ENCODE measurements around the gene SF3B3. TPM values are rescaled to one million over a fixed set of nuclear protein-coding genes. Genes with fewer than 3 reads are reported as not detected.

Gene SF3B3
- polyA plus RNA-seq, 1 of the 3 experiments (the other 2 are of a cell fraction): 81.7 TPM

DNA sequence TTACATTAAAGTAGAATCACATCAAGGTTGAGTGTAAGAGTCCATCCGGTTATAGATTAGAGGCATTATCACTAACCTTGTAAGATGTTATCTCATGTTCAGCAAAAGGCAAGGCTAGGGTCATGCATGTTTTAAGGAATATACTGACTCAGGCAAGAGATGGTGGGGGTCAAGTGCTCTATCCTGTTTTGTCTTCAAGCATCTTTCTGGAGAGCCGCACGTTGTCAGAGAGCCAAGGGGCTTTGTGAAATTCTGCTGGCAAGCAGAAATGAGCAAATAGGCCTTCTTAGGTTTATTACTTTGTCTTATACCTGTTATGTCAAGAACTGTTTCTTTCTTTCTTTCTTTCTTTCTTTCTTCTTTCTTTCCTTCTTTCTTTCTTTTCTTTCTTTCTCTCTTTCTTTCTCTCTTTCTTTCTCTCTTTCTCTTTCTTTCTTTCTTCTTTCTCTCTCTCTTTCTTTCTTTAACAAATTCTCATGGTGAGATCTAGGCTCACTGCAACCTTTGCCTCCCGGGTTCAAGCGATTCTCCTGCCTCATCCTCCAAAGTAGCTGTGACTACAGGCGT is 75.4 kb downstream of the SF3B3 start:
- CTCF ChIA-PET: no interaction called here
- 86% methylated on average over 6 of the region's 6 CpGs for WGBS (ENCODE audit: low lambda C conversion rate)
- no peak for DNase-seq

DNA sequence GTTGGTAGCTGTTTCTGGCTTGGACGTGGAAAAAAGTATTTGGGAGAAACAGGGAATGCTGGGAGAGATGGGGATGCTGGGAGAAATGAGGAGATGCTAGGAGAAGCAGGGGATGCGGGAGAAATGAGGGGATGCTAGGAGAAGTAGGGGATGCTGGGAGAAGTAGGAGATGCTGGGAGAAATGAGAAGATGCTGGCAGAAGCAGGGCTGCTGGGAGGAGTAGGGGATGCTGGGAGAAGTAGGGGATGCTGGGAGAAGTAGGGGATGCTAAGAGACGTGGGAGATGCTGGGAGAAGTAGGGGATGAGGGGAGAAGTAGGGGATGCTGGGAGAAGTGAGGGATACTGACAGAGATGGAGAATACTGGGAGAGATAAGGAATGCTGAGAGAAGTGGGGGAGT is 77.1 kb downstream of the SF3B3 start:
- Histone ChIP-seq H2AFZ (ENCODE audit: low read depth) (no peak overlapping the region), H3K79me2 (ENCODE audit: insufficient read depth) (no peaks in the 10 kb centered on the region), H3K4me3 (ENCODE audit: low read depth in 2 of 2, low read length in 1 of 2) (no peak overlapping the region), H4K20me1 (ENCODE audit: insufficient read depth) (no peaks in the 10 kb centered on the region), H3K27me3 (ENCODE audit: insufficient read depth) (no peaks in the 10 kb centered on the region), H3K4me1 (ENCODE audit: control insufficient read depth in 1 of 2, insufficient read depth in 2 of 2, low read depth in 1 of 2, low read length in 1 of 2) (no peaks in the 10 kb centered on the region), H3K9ac (no peak overlapping the region), H3K9me3 (no peaks in the 10 kb centered on the region), H3F3A (replicated peaks; ENCODE audit: insufficient read depth) (no peaks in the 10 kb centered on the region), H3K36me3 (replicated peaks in 1 of 2; ENCODE audit: control insufficient read depth in 1 of 2, insufficient read depth in 2 of 2, low read length in 1 of 2) (no peaks in the 10 kb centered on the region), H3K27ac (ENCODE audit: low read depth in 2 of 2, low read length in 1 of 2) (no peak overlapping the region), H3K4me2 (no peak overlapping the region), H3K9me2 (no peaks in the 10 kb centered on the region)
- POLR2A ChIA-PET: no interaction called here
- TF ChIP-seq EP300 (IDR thresholded peaks at IDR 0.05; ENCODE audit: borderline replicate concordance in 1 of 2, low read depth in 1 of 2, low read length in 1 of 2) (no peak), ELF1 (IDR thresholded peaks at IDR 0.05) (no peak), NRF1 (IDR thresholded peaks at IDR 0.05; ENCODE audit: low read depth, low read length) (no peak), TAF1 (IDR thresholded peaks at IDR 0.05; ENCODE audit: borderline replicate concordance, low read depth, low read length) (no peak), NFIC (IDR thresholded peaks at IDR 0.05; ENCODE audit: borderline replicate concordance) (no peak), POLR2AphosphoS5 (IDR thresholded peaks at IDR 0.05; ENCODE audit: low read depth, low read length) (no peak), MEF2A (IDR thresholded peaks at IDR 0.05; ENCODE audit: borderline replicate concordance, low read depth) (no peak), FOXM1 (IDR thresholded peaks at IDR 0.05; ENCODE audit: low read depth) (no peak), YY1 (IDR thresholded peaks at IDR 0.05; ENCODE audit: low read depth) (no peak), JUND (IDR thresholded peaks at IDR 0.05) (no peak), RXRA (IDR thresholded peaks at IDR 0.05; ENCODE audit: borderline replicate concordance, low read depth) (no peak)
- TF ChIP-seq, protein P1, sequence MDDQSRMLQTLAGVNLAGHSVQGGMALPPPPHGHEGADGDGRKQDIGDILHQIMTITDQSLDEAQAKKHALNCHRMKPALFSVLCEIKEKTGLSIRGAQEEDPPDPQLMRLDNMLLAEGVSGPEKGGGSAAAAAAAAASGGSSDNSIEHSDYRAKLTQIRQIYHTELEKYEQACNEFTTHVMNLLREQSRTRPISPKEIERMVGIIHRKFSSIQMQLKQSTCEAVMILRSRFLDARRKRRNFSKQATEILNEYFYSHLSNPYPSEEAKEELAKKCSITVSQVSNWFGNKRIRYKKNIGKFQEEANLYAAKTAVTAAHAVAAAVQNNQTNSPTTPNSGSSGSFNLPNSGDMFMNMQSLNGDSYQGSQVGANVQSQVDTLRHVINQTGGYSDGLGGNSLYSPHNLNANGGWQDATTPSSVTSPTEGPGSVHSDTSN (IDR thresholded peaks at IDR 0.05): no peak
- TF ChIP-seq, protein P2, sequence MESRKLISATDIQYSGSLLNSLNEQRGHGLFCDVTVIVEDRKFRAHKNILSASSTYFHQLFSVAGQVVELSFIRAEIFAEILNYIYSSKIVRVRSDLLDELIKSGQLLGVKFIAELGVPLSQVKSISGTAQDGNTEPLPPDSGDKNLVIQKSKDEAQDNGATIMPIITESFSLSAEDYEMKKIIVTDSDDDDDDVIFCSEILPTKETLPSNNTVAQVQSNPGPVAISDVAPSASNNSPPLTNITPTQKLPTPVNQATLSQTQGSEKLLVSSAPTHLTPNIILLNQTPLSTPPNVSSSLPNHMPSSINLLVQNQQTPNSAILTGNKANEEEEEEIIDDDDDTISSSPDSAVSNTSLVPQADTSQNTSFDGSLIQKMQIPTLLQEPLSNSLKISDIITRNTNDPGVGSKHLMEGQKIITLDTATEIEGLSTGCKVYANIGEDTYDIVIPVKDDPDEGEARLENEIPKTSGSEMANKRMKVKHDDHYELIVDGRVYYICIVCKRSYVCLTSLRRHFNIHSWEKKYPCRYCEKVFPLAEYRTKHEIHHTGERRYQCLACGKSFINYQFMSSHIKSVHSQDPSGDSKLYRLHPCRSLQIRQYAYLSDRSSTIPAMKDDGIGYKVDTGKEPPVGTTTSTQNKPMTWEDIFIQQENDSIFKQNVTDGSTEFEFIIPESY (IDR thresholded peaks at IDR 0.05; ENCODE audit: borderline replicate concordance, low read depth): no peak
- TF ChIP-seq, protein P3, sequence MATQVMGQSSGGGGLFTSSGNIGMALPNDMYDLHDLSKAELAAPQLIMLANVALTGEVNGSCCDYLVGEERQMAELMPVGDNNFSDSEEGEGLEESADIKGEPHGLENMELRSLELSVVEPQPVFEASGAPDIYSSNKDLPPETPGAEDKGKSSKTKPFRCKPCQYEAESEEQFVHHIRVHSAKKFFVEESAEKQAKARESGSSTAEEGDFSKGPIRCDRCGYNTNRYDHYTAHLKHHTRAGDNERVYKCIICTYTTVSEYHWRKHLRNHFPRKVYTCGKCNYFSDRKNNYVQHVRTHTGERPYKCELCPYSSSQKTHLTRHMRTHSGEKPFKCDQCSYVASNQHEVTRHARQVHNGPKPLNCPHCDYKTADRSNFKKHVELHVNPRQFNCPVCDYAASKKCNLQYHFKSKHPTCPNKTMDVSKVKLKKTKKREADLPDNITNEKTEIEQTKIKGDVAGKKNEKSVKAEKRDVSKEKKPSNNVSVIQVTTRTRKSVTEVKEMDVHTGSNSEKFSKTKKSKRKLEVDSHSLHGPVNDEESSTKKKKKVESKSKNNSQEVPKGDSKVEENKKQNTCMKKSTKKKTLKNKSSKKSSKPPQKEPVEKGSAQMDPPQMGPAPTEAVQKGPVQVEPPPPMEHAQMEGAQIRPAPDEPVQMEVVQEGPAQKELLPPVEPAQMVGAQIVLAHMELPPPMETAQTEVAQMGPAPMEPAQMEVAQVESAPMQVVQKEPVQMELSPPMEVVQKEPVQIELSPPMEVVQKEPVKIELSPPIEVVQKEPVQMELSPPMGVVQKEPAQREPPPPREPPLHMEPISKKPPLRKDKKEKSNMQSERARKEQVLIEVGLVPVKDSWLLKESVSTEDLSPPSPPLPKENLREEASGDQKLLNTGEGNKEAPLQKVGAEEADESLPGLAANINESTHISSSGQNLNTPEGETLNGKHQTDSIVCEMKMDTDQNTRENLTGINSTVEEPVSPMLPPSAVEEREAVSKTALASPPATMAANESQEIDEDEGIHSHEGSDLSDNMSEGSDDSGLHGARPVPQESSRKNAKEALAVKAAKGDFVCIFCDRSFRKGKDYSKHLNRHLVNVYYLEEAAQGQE (IDR thresholded peaks at IDR 0.05; ENCODE audit: low read depth, low read length): no peak
- TF ChIP-seq, protein P4, sequence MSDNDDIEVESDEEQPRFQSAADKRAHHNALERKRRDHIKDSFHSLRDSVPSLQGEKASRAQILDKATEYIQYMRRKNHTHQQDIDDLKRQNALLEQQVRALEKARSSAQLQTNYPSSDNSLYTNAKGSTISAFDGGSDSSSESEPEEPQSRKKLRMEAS (IDR thresholded peaks at IDR 0.05; ENCODE audit: low read depth): no peak
- TF ChIP-seq, protein P5, sequence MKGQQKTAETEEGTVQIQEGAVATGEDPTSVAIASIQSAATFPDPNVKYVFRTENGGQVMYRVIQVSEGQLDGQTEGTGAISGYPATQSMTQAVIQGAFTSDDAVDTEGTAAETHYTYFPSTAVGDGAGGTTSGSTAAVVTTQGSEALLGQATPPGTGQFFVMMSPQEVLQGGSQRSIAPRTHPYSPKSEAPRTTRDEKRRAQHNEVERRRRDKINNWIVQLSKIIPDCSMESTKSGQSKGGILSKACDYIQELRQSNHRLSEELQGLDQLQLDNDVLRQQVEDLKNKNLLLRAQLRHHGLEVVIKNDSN (IDR thresholded peaks at IDR 0.05; ENCODE audit: borderline replicate concordance, low read depth): no peak
- WGBS (ENCODE audit: low lambda C conversion rate): 50% methylated on average over 3 of the region's 3 CpGs
- CTCF ChIA-PET: no interaction called here
- DNase-seq: no peak

More for the DNA sequence above, 75.4 kb downstream of the SF3B3 start:
- H3K27ac ChIP-seq (ENCODE audit: low read depth in 2 of 2, low read length in 1 of 2): no peak overlapping the region
- POLR2A ChIA-PET: no interaction called here
- no peaks in the 10 kb centered on the region for H3F3A ChIP-seq (replicated peaks; ENCODE audit: insufficient read depth)
- no peaks in the 10 kb centered on the region for H4K20me1 ChIP-seq (ENCODE audit: insufficient read depth)
- no peak overlapping the region for H3K4me3 ChIP-seq (ENCODE audit: low read depth in 2 of 2, low read length in 1 of 2)
- no peaks in the 10 kb centered on the region for H3K9me3 ChIP-seq
- H3K79me2 ChIP-seq (ENCODE audit: insufficient read depth): no peaks in the 10 kb centered on the region
- H3K9me2 ChIP-seq: no peaks in the 10 kb centered on the region
- H3K27me3 ChIP-seq (ENCODE audit: insufficient read depth): no peaks in the 10 kb centered on the region
- no peak overlapping the region for H3K9ac ChIP-seq
- H3K4me1 ChIP-seq (ENCODE audit: control insufficient read depth in 1 of 2, insufficient read depth in 2 of 2, low read depth in 1 of 2, low read length in 1 of 2): no peaks in the 10 kb centered on the region
- no peaks in the 10 kb centered on the region for H3K36me3 ChIP-seq (replicated peaks in 1 of 2; ENCODE audit: control insufficient read depth in 1 of 2, insufficient read depth in 2 of 2, low read length in 1 of 2)
- no peak overlapping the region for H3K4me2 ChIP-seq
- TF ChIP-seq MEF2A (IDR thresholded peaks at IDR 0.05; ENCODE audit: borderline replicate concordance, low read depth) (no peak), EZH2phosphoT487 (IDR thresholded peaks at IDR 0.05; ENCODE audit: borderline replicate concordance, low read depth) (no peak), NRF1 (IDR thresholded peaks at IDR 0.05; ENCODE audit: low read depth, low read length) (no peak), TEAD4 (IDR thresholded peaks at IDR 0.05; ENCODE audit: borderline replicate concordance, insufficient read depth) (no peak), RXRA (IDR thresholded peaks at IDR 0.05; ENCODE audit: borderline replicate concordance, low read depth) (no peak), TCF12 (IDR thresholded peaks at IDR 0.05) (no peak)
- no peak overlapping the region for H2AFZ ChIP-seq (ENCODE audit: low read depth)

Measured in SK-N-SH (cell line).